HUDEP-2 (cell line): ENCODE measurements around the gene EHD1.

Source experiments
- DNase-seq, 76 experiments: peaks; one replicate each; lab custom pipeline; 2025; ENCODE audit not compliant: unreplicated experiment in 76 of 76; lab: John Stamatoyannopoulos, UW

EHD1 gene

DNA sequence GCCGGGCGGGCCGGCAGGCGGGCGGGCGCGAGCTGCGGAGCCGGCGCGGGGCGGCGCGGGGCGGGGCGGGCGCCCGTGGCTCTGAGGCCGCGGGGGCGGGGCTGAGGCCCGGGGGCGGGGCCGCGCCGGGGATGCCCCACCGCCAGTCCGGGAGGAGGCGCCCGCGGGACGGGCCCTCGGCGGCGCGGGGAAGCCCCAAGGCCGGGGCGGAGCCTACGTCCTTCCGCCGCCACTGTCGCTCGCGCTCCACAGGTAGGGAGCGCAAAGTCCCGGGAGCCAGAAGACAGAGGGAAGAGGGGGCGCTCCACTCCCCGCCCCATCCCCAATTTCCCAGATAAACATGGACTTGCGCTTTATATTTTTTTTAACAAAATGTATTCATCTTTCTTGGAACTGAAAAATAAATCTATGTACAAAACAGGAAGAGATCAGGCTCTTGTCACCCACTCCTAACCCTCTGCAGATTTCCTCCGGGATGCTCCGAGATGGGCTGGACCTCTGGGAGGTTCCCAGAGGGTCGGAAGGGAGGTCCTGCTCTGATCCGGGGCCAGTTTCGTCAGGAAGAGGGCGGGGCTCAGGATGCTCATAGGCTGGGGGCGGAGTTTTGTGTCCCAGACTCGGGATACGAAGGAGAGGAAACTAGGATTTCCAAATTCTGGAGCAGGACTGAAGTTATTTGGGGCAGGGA, 75.1 kb downstream of the EHD1 start, which contains the start of gene MAP4K2:
Gene MAP4K2, minus strand, starts transcription at position 57 of the 688 bp plus-strand sequence. CDS start 65 bp downstream, outside the sequence.
- peak in 67 of 76 experiments; percentile 9 to 82 (median 60) for DNase-seq

DNA sequence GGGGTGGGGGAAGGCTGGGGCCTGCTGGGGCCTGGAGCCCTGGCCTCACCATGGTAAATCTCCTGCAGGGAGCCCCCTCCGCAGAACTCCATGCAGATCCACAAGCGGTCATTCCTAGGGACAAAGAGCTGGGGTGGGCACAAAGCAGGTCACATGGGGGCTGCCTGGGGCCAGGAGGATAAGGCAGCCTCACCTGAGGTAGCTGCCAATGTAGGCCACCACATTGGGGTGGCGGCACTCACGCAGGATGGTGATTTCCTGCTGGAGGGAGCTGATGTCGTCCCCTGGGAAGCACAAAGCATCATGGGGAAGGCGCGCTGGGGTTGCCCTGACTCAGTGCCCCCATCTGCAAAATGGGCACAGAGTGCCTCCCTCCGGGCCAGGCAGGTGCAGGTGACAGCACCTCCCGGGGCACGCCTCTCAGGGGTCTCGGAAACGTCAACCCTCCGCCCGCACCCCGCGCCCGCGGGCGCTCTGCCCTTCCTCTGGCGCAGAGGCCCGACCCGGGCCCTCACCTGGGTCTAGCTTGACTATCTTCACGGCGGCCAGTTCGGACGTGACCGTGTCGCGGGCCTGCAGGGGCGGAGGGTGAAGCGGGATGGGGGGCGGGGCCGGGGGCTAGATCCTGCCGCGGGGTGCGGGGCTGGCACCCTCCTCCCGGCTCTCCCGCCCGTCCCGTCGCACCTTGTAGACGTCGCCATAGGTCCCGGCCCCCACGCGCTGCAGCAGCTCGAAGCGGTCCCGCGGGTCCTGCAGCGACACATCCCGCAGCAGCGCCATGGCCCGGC, 75.9 kb downstream of the EHD1 start:
- peak in 1 of 76 experiments; percentile 31 for DNase-seq
